Neuronal stem cell (in vitro differentiated cells): ENCODE results near the gene SLC7A10.

Source experiments
- DNase-seq: peaks from one replicate; pipeline ENCODE4 v3.0.0-alpha.2; 2013; ENCODE audit warnings: low spot score
- H2AFZ ChIP-seq: one replicate; pipeline ENCODE4 v1.6.1; 2013; ENCODE audit warnings: mild to moderate bottlenecking, low read length, inconsistent platforms
- H2AK5ac ChIP-seq: 2 replicates; pipeline ENCODE4 v1.6.1; 2013; ENCODE audit warnings: low read depth, mild to moderate bottlenecking, inconsistent platforms, low read length, moderate library complexity, mixed read lengths
- H2BK120ac ChIP-seq: 2 replicates; pipeline ENCODE4 v1.6.1; 2013; ENCODE audit warnings: low read depth, mild to moderate bottlenecking, inconsistent platforms, low read length, moderate library complexity, mixed read lengths
- H2BK12ac ChIP-seq: one replicate; pipeline ENCODE4 v1.6.1; 2013; ENCODE audit warnings: low read length, inconsistent platforms
- H2BK15ac ChIP-seq: 2 replicates; pipeline ENCODE4 v1.6.1; 2013; ENCODE audit warnings: mild to moderate bottlenecking, low read length, inconsistent platforms, mixed read lengths
- H2BK5ac ChIP-seq: one replicate; pipeline ENCODE4 v1.6.1; 2013; ENCODE audit warnings: inconsistent platforms, mild to moderate bottlenecking, low read length, moderate library complexity
- H3K14ac ChIP-seq: one replicate; pipeline ENCODE4 v1.6.1; 2013; ENCODE audit warnings: low read length, inconsistent platforms
- H3K18ac ChIP-seq: 2 replicates; pipeline ENCODE4 v1.6.1; 2013; ENCODE audit warnings: low read length, inconsistent platforms
- H3K23ac ChIP-seq: 2 replicates; pipeline ENCODE4 v1.6.1; 2013; ENCODE audit warnings: low read depth, mild to moderate bottlenecking, mixed read lengths, low read length, inconsistent platforms; ENCODE audit not compliant: poor library complexity
- H3K27ac ChIP-seq: replicated peaks from 3 replicates; pipeline ENCODE4 v1.5.1; 2013; ENCODE audit warnings: low read length, inconsistent platforms
- H3K27me3 ChIP-seq, 3 experiments: 2 replicates each; pipeline ENCODE4 v1.6.1; 2013; ENCODE audit warnings: low read length in 3 of 3, mild to moderate bottlenecking in 2 of 3, inconsistent platforms in 1 of 3, low read depth in 1 of 3, mixed read lengths in 1 of 3, moderate library complexity in 1 of 3; ENCODE audit not compliant: control insufficient read depth in 3 of 3, insufficient read depth in 3 of 3
- H3K36me3 ChIP-seq, 2 donors: replicated peaks in 1 of 2; 2 replicates each; pipeline ENCODE4 v1.6.1; 2013; ENCODE audit warnings: low read length in 2 of 2; ENCODE audit not compliant: control insufficient read depth in 2 of 2, insufficient read depth in 2 of 2
- H3K4ac ChIP-seq: 2 replicates; pipeline ENCODE4 v1.6.1; 2013; ENCODE audit warnings: inconsistent platforms, mild to moderate bottlenecking, low read length, moderate library complexity
- H3K4me1 ChIP-seq, 2 donors: 1 replicate in 1 of 2; 2 replicates in 1 of 2; pipeline ENCODE4 v1.6.1; 2013; ENCODE audit warnings: low read length in 2 of 2, low read depth in 1 of 2; ENCODE audit not compliant: control insufficient read depth in 2 of 2, insufficient read depth in 1 of 2
- H3K4me2 ChIP-seq: one replicate; pipeline ENCODE4 v1.6.1; 2013; ENCODE audit warnings: mild to moderate bottlenecking, low read length, inconsistent platforms; ENCODE audit not compliant: insufficient read depth, poor library complexity, severe bottlenecking
- H3K4me3 ChIP-seq, 2 donors: 2 replicates each; pipeline ENCODE4 v1.5.1; 2013; ENCODE audit warnings: low read length in 2 of 2, mild to moderate bottlenecking in 2 of 2, inconsistent platforms in 1 of 2, moderate library complexity in 1 of 2
- H3K79me1 ChIP-seq: one replicate; pipeline ENCODE4 v1.6.1; 2013; ENCODE audit warnings: low read depth, mild to moderate bottlenecking, inconsistent platforms, low read length, moderate library complexity
- H3K9ac ChIP-seq: one replicate; pipeline ENCODE4 v1.6.1; 2013; ENCODE audit warnings: mild to moderate bottlenecking, low read depth, low read length, inconsistent platforms; ENCODE audit not compliant: poor library complexity
- H3K9me3 ChIP-seq, 2 donors: replicated peaks in 1 of 2; 2 replicates each; pipeline versions ENCODE3 to v1.6.1; 2013; ENCODE audit warnings: low read length in 2 of 2, mild to moderate bottlenecking in 2 of 2, inconsistent platforms in 1 of 2, low read depth in 1 of 2, mixed read lengths in 1 of 2, moderate library complexity in 1 of 2; ENCODE audit not compliant: control insufficient read depth in 2 of 2, insufficient read depth in 1 of 2
- H4K8ac ChIP-seq: one replicate; pipeline ENCODE4 v1.6.1; 2013; ENCODE audit warnings: low read depth, mild to moderate bottlenecking, inconsistent platforms, low read length, moderate library complexity
- H4K91ac ChIP-seq: one replicate; pipeline ENCODE4 v1.6.1; 2013; ENCODE audit warnings: low read length, low read depth, mild to moderate bottlenecking, inconsistent platforms; ENCODE audit not compliant: poor library complexity
- WGBS, 2 donors: extraction: QIAGEN DNeasy Blood & Tissue Kit; methylation state at CpG; one replicate each; pipeline ENCODE4 v1.1.7; 2013; ENCODE audit warnings: missing lambda C conversion rate in 2 of 2, mixed read lengths in 1 of 2; ENCODE audit not compliant: insufficient read length in 2 of 2, insufficient replicate concordance in 1 of 2; ENCODE audit errors: extremely low coverage in 2 of 2; 5-methylcytosine and 5-hydroxymethylcytosine counted together

The SLC7A10 gene

DNA sequence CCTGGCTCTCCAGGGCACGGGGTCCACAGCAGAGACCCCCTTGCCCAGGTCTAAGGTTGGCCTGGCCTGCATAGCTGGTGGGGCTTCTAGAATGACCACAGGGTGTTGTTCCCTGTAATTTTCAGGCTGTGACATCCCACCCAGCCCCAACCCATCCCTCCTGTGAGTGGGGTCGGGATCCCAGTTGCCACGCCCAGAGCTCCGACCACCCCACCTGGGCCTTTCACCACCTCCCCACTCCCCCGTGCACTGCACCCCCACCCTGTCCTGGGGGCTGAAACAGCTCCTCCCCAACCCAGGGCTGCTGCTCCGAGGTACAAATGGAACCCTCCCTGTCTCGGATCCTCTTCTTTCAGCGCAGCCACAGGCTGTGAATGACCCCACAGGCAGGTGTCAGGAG lies 8.4 kb upstream of the SLC7A10 start:
- Histone ChIP-seq H3K18ac (no peak overlapping the region), H3K27ac (no peak overlapping the region), H3K79me1 (peaks cover 2% of the 10 kb centered on the region), H3K4me2 (no peak overlapping the region), H2BK12ac (no peak overlapping the region), H3K36me3 (no peaks in the 10 kb centered on the region), H2AFZ (no peak overlapping the region), H2AK5ac (no peak overlapping the region), H3K4me3 (no peak overlapping the region), H3K9me3 (peaks cover 0 to 5% of the 10 kb centered on the region in 2 donors), H4K91ac (no peak overlapping the region), H2BK15ac (no peak overlapping the region), H3K4ac (no peak overlapping the region), H2BK120ac (no peak overlapping the region), H4K8ac (no peak overlapping the region), H3K27me3 (peaks cover 0 to 35% (median 0%) of the 10 kb centered on the region in 3 experiments), H3K9ac (peak overlapping the region; percentile 25), H2BK5ac (no peak overlapping the region), H3K23ac (no peak overlapping the region), H3K14ac (no peak overlapping the region), H3K4me1 (no peaks in the 10 kb centered on the region)
- no CpG with 5 or more reads among the region's 8 CpGs for WGBS, 2 donors
- DNase-seq: no peak

DNA sequence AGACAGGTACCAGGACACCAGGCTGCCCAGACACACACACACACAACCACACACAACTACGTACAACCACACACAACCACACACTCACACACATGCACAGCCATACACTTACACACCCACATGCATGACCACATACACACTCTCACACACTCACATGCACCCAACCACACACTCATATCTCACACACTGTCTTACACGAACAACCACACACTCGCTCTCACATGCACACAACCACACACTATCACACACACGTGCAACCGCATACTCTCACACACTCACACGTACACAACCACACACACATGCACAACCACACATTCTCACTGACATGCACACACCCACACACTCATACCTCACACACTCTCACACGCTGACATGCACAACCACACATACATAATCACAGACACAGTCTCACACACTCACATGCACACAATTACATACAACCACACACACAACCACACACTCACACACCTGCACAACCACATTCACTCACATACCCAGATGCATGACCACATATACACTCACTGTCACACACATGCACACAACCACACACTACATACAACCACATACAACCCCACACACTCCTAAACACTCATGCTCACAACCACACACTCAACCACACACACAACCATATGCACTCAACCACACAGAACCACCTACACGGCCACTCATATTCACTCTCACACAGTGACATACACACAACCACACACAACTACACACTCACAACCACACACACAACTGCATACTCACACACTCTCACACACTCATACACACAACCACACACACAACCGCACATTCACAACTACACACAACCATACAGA lies 7.6 kb upstream of the SLC7A10 start:
- Histone ChIP-seq H3K23ac (peak overlapping the region; percentile 75), H4K91ac (no peak overlapping the region), H2BK5ac (no peak overlapping the region), H2AK5ac (no peak overlapping the region), H3K18ac (peak overlapping the region; percentile 1), H3K9me3 (peaks cover 0 to 11% of the 10 kb centered on the region in 2 donors), H4K8ac (no peak overlapping the region), H3K14ac (peak overlapping the region; percentile 77), H3K9ac (no peak overlapping the region), H2AFZ (no peak overlapping the region), H3K4me1 (no peaks in the 10 kb centered on the region), H2BK120ac (no peak overlapping the region), H3K27me3 (peaks cover 0 to 31% (median 0%) of the 10 kb centered on the region in 3 experiments), H3K4me2 (no peak overlapping the region), H2BK12ac (no peak overlapping the region), H3K36me3 (no peaks in the 10 kb centered on the region), H3K4me3 (peak overlapping the region in 1 of 2 donors; percentile 45), H3K27ac (no peak overlapping the region), H3K4ac (no peak overlapping the region), H3K79me1 (peaks cover 2% of the 10 kb centered on the region), H2BK15ac (no peak overlapping the region)
- 100% methylated on average over 5 to 6 of the region's 9 CpGs for WGBS, 2 donors
- DNase-seq: no peak

- no peak for DNase-seq
- Histone ChIP-seq H4K8ac (no peak overlapping the region), H3K27me3 (peaks cover 0 to 34% (median 0%) of the 10 kb centered on the region in 3 experiments), H2AK5ac (peak overlapping the region; percentile 5), H3K27ac (no peak overlapping the region), H3K4me1 (no peaks in the 10 kb centered on the region), H3K4me3 (peak overlapping the region in 1 of 2 donors; percentile 31), H4K91ac (peak overlapping the region; percentile 45), H2BK12ac (peak overlapping the region; percentile 23), H3K4me2 (no peak overlapping the region), H3K36me3 (no peaks in the 10 kb centered on the region), H3K9me3 (peaks cover 0 to 17% of the 10 kb centered on the region in 2 donors), H2BK5ac (no peak overlapping the region), H3K9ac (no peak overlapping the region), H3K79me1 (peaks cover 2% of the 10 kb centered on the region), H3K18ac (peak overlapping the region; percentile 1), H2BK120ac (no peak overlapping the region), H2AFZ (no peak overlapping the region), H3K23ac (peak overlapping the region; percentile 75), H2BK15ac (no peak overlapping the region), H3K4ac (no peak overlapping the region), H3K14ac (peak overlapping the region; percentile 57)
- WGBS, 2 donors: no CpG with 5 or more reads among the region's 12 CpGs
Observed at GRCh38 chr19:33232656-33233055, 7.0 kb upstream of the SLC7A10 start.

DNA sequence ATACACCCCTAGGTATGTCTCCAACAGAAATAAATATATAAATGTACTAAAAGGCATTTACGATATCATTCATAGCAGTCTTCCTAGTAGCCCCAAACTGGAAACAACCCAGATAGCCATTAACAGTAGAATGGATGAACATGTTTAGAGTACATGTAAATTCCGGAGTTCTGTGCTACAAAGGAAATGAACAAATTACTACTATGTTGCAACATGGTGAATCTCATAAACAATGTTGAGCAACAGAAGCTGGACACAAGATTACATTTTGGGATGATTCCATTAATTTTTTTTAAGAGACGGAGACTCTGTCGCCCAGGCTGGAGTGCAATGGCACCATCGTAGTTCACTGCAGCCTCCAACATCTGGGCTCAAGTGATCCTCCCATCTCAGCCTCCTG lies 5.9 kb upstream of the SLC7A10 start:
- Histone ChIP-seq H2AFZ (no peak overlapping the region), H3K27me3 (peaks cover 6 to 41% (median 9%) of the 10 kb centered on the region in 3 experiments), H3K4ac (no peak overlapping the region), H2BK5ac (no peak overlapping the region), H2AK5ac (no peak overlapping the region), H3K4me3 (no peak overlapping the region), H3K4me2 (no peak overlapping the region), H3K4me1 (no peaks in the 10 kb centered on the region), H3K9ac (no peak overlapping the region), H3K23ac (no peak overlapping the region), H3K36me3 (no peaks in the 10 kb centered on the region), H2BK12ac (no peak overlapping the region), H3K27ac (no peak overlapping the region), H3K79me1 (peaks cover 2% of the 10 kb centered on the region), H3K18ac (no peak overlapping the region), H3K9me3 (peaks cover 6 to 24% of the 10 kb centered on the region in 2 donors), H2BK120ac (no peak overlapping the region), H4K8ac (no peak overlapping the region), H3K14ac (no peak overlapping the region), H2BK15ac (no peak overlapping the region), H4K91ac (no peak overlapping the region)
- no peak for DNase-seq
- WGBS, 2 donors: no CpG with 5 or more reads among the region's 5 CpGs
